HG03558 (cell line): ENCODE measurements around the gene PUM2.
"Not testable (repeated sequence)": the region's sequence is repeated elsewhere in the genome, so short reads cannot be mapped to it uniquely, and the experiment has no call there.

Experiments used
- ATAC-seq: cut with Tn5 transposase; IDR thresholded peaks from one replicate; pipeline ENCODE4 v1.9.1; 2021; ENCODE audit warnings: moderate number of reproducible peaks; ENCODE audit not compliant: unreplicated experiment; ENCODE audit errors: extremely low read depth

The PUM2 gene

DNA sequence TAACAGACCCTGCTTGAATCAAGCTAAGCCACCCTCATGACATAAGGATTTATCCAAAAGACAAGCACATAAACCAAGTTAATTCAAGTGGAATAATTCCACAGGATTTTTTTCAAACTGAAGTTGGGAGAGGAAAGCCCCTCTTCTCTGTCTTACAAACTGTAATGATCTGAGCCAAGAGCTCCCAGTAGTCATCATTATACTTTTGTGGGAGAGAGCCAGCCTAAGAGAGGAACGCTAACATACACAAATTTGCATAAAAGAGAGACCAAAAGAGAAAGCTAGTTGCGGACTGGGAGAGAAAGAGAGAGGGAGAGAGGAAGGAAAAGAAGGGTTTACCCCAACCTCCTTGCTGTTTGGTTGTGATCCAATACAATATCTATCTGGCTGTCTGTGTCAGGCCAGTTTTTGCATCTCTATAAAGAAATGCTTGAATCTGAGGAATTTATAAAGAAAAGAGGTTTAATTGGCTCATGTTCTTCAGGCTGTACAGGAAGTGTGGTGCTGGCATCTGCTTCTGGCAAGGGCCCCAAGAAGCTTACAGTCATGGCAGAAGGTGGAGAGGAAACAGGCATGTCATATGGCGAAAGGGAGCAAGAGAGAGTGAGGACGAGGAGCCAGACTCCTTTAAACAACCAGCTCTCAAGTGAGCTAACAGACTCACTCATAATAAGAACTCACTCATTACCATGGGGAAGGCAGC, 20.8 kb upstream of the PUM2 start:
- ATAC-seq: no peak

DNA sequence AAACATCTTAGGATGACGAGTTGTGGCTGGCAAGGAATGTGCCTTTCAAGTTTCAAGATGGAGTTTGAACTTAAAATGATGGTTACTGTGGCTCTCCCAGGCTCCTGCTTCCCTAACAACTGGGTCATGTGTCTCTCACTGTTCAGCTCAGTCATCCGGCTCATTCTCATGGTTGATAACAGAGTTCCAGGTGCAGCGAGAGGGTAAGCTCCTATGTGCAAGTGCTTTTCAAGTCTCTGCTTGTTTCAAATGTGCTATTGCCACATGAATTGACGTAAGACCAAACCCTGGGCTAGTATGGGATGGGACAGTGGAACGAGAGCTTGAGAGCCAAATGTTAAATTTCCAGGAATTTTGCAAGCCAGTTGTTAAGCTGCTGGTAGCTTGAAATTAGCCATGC, 19.5 kb upstream of the PUM2 start:
- no peak for ATAC-seq

DNA sequence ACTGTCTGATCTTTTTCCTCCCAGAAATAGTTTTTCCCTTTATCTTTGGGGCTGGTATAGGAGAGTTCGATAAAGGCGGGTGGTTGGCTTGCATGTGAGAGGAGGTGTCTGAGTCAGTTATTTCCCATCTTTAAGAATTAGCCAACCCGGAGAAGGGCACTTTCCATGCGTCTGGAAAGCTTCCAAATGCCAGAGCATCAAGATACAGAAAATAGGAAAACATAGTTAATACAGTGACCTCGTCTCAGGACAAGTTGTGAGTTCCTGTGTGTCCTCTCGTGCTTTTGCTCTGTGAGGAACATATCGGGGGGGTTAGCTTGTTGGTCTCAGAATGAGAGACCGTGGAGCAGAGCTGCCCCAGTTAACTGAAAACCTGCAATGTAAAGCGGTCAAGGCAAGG, 18.7 kb upstream of the PUM2 start:
- no peak for ATAC-seq

DNA sequence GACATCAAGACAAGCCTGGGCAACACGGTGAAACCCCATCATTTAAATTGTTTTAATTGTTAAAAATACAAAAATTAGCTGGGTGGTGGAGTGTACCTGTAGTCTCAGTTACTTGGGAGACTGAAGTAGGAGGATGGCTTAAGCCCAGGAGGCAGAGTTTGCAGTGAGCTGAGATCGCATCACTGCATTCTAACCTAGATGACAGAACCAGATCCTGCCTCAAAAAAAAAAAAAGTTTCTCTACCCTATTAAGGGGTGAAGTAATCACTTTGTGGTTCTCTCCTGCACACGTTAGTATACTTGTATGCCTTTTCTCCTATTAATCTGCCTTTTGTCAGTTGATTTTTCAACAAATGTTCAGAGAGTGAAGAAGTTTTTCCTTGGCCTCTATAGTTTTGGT, 18.1 kb upstream of the PUM2 start:
- no peak for ATAC-seq

DNA sequence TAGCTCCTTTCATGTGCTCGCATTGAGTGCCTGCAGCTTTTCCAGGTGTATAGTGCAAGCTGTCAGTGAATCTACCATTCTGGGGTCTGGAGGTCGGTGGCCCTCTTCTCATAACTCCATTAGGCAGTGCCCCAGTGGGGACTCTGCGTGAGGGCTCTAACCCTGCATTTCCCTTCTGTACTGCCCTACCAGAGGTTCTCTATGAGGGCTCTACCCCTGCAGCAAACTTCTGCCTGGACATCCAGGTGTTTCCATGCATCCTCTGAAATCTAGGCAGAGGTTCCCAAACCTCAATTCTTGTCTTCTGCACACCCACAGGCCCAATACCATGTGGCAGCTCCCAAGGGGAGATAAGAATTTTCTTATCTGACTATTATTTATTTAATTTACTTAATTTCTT, 17.3 kb upstream of the PUM2 start:
- ATAC-seq: not testable (repeated sequence)

DNA sequence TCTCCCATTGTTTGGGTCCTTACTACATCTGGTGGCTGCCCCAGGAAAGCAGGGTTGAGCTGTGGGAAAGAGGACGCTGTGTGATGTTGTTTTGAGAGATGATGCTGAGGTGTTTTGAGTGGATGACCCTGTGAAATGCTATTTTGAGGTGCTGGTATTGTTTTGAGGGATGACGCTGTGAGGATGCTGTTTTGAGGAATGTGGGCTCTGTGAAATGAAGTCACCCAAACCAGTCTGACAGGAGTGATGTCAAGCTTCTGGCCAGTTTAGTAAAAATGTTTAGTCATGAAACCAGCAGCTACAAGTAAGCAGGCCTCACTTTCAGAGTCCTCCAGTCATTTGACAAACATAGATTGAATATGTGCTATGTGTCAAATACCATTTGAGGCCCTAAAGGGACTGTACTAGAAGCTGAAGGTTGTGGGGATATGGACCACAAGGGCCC, 16.1 kb upstream of the PUM2 start:
- no peak for ATAC-seq

DNA sequence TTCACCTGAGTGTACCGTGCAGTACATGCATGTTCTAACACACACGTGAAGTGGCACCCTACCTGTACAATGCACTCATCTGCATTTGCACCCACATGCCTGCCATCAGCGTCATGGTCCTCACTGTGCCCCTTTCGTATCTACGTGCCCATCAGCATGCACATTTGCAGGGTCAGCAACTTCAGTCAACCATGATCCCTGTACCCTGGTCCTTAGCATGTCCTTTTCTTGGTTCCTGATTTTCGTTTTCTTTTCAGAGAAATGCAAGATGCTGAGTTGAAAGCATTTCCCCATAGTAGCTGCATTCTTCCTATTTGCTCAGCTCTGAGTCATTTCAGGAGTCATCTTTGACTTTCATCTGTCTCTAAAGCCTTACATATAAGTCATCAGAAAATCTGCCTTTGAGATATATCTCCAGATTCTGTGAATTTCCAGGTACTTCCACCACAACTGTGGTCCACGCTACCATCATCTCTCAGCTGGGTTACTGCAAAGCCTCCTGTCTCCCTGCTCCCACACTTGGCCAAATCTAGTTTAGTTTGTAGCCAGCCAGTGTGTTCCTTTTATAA, 14.7 kb upstream of the PUM2 start:
- ATAC-seq: peak; percentile 94

DNA sequence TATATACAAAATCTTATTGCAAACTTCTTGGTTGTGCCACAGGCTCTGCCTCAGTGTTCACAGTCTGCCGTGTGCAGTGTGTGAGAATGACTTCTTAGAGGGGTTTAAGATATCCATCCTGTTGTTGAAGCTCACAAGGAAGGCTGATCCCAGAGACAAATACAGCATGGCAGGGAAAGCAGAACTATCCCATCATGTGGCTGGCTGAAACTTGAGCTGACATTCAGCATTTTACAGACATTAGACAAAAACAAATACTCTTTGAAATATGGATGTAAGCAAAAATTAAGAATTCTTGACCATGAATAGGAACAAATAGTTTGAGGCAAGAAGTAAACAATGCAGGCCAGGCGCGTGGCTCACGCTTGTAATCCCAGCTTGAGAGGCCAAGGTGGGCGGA, 12.9 kb upstream of the PUM2 start:
- no peak for ATAC-seq

DNA sequence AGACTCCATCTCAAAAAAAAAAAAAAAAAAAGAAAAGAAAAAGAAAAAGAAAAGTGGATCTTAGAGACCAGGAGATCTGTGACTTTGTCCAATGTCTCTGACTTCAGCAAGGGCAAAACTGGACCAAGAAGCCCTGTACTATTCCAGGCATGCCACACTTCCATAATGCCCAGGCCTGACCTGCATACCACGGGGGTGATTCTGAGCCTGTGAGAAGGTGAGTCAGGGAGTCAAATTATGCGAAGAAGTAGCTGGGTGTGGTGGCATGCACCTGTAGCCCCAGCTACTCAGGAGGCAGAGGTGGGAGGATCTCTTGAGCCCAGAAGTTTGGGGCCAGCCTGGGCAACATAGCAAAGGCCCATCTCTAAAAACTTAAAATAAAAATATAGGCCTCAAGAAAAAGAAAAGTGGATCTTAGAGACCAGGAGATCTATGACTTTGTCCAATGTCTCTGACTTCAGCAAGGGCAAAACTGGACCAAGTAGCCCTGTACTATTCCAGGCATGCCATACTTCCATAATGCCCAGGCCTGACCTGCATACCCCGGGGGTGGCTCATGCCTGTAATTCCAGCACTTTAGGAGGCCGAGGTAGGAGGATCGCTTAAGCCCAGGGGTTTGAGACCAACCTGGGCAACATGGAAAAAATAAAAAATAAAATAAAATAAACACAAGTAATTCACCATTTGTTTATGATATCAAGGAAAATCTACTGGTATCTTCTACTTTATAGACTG, 12.2 kb upstream of the PUM2 start:
- ATAC-seq: no peak

DNA sequence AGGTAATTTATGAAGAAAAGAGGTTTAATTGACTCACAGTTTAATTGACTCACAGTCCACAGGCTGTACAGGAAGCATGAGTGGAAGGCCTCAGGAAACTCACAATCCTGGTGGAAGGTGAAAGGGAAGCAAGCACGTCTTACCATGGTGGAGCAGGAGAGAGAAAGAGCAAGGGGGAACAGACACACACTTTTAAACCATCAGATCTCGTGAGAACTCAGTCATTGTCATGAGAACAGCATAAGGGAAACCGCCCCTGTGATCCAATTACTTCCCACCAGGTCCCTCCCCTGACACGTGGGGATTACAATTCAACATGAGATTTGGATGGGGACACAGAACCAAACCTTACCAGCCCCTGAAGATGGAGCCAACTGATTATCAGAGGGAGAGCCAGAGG, 11.2 kb upstream of the PUM2 start:
- no peak for ATAC-seq

DNA sequence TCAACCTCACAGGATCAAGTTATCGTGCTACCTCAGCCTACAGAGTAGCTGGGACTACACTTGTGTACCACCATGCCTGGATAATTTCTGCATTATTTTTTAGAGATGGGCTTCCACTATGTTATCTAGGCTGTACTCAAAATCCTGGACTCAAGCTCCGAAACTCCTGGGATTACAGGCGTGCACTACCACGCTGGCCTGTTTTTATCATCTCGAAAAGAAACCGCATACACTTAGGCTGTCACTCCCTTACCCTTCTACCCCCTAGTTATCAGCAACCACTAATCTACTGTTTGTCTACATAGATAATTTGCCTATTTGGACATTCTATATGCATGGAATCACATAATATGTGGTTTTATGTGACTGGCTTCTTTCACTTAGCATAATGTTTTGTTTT, 8.5 kb upstream of the PUM2 start:
- ATAC-seq: no peak

DNA sequence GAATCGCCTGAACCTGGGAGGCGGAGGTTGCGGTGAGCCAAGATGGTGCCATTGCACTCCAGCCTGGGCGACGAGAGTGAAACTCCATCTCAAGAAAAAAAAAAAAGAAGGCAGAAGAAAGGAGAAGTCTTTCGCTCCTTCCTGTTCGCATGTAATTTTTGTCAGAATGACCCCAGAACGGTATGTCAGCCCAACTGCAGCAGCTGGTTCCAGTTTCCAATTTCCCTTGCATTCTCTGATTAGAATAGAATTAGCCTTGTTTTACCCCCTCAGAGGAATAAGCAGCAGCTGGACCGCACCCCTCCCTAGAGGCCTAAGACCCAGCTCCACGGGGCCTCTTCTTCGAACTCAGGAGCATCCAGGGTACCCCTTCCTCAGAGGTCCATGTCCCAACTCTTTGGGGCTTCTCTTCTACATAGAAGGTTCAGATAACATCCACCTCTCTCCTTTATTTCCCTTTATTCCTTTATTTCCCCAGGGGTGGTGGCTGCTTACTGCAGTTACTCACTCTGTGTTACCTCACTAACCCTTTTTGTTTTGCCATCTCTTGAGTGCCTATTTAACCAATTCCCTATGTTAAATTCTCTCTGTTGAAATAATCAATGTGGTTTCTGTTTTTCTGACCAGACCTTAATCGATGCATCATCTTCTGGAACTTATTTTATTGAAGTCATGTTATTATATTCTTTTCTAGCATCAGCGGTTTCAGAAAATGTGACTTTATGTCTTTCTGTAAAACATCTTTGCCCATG, 7.2 kb upstream of the PUM2 start:
- ATAC-seq: no peak

DNA sequence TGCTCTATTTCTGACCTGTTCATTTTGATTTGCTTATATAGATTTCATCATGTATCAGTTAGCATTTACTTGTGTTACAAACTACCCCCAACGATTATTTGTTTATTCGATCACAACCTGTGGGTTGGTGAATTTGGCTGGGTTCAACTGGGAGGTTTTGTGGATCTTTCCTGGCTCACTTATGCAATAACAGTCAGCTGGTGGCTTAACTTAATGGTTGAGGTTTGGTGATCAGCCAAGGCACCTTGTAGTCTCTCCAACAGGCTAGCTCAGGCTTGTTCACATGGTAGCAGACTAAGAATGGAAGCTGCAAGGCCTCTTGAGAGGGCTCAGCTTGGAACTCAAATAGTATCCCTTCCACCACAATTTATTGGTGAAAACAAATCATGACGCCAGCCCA, 5.4 kb upstream of the PUM2 start:
- ATAC-seq: no peak

DNA sequence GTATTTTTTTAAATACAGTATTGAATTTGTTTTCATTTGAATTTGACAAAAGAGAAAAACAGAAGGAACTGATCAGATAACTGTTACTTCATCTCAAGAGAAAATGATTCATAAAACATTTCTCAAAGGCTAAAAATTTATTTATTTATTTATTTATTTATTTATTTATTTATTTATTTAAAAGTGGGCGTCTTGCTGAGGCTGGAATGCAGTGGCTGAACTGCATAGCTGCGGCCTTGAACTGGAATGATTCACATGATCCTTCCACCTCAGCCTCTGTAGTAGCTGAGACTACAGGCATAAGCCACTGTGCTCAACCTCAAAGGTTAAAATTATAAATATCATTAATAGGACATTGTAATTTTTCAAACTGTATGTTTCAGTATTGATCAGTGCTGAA, 4.5 kb upstream of the PUM2 start:
- ATAC-seq: no peak

DNA sequence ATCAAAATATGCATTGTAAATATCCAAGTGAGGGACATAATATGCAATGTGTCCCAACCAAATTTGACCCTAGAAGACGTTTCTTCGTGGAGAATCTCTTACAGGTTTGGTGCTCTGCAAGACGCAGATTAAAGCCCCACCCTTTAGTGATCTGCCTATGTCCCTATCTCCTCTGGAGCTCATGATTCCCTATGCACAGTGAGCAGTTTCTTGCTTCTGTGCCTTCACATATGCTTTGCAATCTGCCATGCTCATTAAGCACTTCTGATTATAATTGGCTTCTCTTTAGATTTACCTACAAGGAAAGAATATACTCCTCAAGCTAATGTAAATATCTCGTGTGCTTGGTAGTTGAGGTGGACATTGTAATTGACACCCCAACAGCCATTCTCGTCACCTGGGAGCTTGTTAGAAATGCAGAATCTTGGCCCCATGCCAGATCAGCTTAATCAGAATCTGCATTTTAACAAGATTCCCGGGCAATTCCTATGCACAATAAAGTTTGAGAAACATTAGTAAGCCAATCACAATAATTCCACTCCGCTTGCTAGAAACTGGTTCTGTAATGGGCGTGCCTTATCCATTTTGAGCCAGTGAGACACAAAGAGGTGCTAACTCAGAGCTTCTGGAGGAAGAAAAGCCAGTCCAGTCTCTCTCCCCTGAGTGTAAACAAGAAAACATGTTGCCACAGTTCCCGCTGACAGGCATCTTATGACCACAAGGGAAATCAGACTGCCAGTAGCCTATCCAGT, 2.8 kb upstream of the PUM2 start:
- no peak for ATAC-seq

DNA sequence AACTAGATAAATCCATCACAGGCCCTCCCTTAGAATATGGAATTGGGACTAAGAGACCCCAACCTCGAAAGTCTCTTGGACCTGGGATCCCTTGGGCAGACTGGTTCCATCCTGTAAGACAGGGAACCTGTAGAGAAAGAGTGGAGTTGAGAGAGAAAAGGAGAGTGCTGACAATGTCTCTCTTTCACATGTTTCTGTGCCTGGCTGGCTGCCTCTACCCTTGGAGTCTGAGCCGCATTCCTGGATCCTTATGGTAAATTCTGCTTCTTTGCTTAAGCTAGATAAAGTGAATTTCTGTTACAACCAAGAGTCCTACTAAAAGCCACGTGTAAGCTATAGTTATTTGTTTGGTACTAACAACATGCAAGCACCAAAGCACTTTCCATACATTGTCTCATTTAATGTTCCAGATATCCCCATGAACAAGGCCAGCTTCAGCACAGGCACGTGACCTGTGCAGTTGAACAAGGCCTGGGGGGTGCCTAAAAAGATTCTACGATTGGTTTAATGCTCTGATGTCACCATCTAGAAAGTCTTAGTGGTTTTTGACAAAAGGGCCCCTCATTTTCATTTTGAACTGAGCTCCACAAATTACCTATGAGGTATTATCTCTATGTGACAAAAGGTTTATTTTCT, 2.1 kb upstream of the PUM2 start:
- ATAC-seq: no peak

DNA sequence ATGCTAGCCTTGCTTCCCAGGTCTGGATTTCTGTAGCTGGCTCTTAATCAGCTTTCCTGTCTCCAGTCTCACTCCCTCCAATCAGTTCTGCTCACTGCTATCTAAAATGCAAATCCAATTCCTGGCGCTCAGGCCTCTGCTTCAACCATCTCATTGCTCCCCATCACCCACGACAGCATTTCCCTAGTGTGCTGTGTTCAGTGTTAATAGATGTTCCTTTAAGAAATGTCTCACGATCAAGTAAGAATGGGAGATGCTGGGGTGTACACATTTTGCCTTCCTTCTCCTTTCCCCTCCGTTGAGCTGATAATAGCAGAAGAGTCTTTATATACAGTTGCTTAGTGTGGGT, 1.6 kb upstream of the PUM2 start:
- ATAC-seq: no peak

DNA sequence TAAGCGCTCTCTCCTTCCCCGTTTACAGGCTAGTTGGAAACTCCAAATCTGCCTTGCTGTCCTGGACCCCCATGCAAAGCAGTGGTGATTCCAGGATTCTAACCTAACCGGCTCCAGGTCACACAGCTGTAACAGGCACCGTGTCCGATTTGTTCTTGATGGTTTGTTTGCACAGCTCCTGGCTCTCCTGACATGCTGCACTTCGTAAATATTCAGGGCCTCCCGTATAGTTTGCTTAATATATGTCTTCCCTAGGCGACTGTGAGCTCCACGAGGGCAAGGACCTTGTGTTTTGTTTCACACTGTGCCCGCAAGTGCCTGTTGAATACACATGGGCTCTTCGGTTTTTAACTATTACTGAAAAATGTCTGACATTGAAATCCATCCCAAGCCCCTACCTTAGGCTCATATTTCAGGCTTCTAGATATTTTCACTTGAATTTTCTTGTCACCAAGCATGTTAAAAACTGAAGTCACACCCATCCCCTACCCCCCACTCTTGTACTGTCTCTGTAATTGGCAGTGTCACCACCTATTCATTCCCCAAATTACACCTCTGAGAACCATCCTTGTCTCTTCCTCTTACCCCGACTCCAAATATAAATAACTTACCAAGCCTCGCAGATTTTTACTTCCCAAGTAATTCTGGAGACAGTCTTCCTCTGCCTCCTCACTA, 1.0 kb upstream of the PUM2 start:
- no peak for ATAC-seq

DNA sequence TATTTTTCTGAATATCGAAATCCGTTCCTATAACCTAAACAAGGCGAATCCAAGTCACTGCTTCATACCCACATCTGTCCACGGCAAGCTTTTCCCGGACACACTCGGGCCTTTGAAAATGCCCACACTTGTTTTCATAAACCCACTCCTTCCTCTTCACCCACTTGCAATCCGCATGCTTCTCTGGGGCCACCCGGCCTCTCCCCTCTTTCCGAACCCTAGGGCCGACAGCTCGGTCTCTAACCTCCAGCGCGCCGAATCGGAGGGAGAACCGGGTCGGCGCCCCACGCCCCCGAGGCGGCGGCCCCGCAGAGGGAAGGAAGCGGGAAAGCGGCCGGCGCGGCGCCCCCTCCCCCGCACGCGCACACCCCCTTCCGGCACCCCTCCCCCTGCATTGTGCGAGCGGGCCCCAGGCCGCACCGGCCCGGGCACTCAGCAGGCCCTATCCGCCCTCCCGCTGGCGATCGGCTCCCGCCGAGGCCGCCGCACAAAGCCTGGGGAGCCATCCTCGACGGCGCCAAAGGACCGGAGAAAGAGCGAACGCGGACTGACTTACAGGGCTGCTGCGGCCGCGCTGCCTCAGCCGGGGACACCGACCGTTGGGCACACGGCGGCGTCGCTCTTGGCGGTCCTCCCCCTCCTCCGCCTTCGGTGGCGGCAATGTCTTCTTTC, 467 bp downstream of the PUM2 start:
- ATAC-seq: peak; percentile 9
